Uterus (tissue), 4 donors: ENCODE data around the gene ZNF423. TPM values are rescaled to one million over a fixed set of nuclear protein-coding genes. Genes with fewer than 3 reads are reported as not detected.

ENCODE experiments used
- DNase-seq, 2 donors: peaks; one replicate each; pipeline ENCODE4 v3.0.0-alpha.2; 2019 to 2020
- H3K27ac ChIP-seq, 2 donors: fragments of 200-600 bp; sonication (generic); 1 replicate in 1 of 2; 2 replicates in 1 of 2; pipeline ENCODE4 v1.5.1; 2016 to 2018
- H3K27me3 ChIP-seq, 2 donors: fragments of 200-600 bp; sonication (generic); one replicate each; pipeline ENCODE4 v1.5.1; 2018 to 2019; ENCODE audit warnings: control low read depth in 1 of 2
- H3K36me3 ChIP-seq, 2 donors: fragments of 200-600 bp; sonication (generic); one replicate each; pipeline ENCODE4 v1.5.1; 2019; ENCODE audit warnings: control low read depth in 1 of 2
- H3K4me1 ChIP-seq, 2 donors: fragments of 200-600 bp; sonication (generic); one replicate each; pipeline ENCODE4 v1.5.1; 2018 to 2019; ENCODE audit warnings: control low read depth in 1 of 2
- H3K4me3 ChIP-seq, 2 donors: fragments of 200-600 bp; sonication (generic); 1 replicate in 1 of 2; 2 replicates in 1 of 2; pipeline ENCODE4 v1.5.1; 2018 to 2019; ENCODE audit warnings: mild to moderate bottlenecking in 1 of 2
- H3K9me3 ChIP-seq, 2 donors: fragments of 200-600 bp; sonication (generic); one replicate each; pipeline ENCODE4 v1.5.1; 2019; ENCODE audit warnings: control low read depth in 1 of 2
- CTCF ChIP-seq, 4 experiments: fragments of 200-600 bp in 2 of 4; fragments of 450-650 bp in 2 of 4; sonication (generic) in 2 of 4; IDR thresholded peaks; one replicate each; pipeline ENCODE4 v1.5.1; 2016 to 2019; ENCODE audit warnings: antibody characterized with exemption in 4 of 4, mild to moderate bottlenecking in 2 of 4, moderate library complexity in 1 of 4
- POLR2A ChIP-seq, 2 donors: fragments of 450-650 bp; IDR thresholded peaks; one replicate each; pipeline ENCODE4 v1.6.1; 2016; ENCODE audit warnings: antibody characterized with exemption in 2 of 2, mild to moderate bottlenecking in 1 of 2, moderate library complexity in 1 of 2
- intact Hi-C: fragments of 100-400 bp; cut with DNase I; formaldehyde crosslinking; loops from one replicate; pipeline ENCODE4 v1.15.1; 2023; ENCODE audit warnings: low total_unique reads
- total RNA-seq, 4 donors: library from RNA; depleted of rRNA in 3 of 4; stranded (reverse); fragments of >200 nt in 3 of 4; gene quantifications; one replicate each; pipeline versions ENCODE4 v1.1.0 to v1.2.4, GENCODE V29; 2014 to 2023
- donor health status: DM: yes; HTN: yes; CAD: no.

Gene ZNF423
- total RNA-seq, 4 donors from 2014 or later = 7.1 to 33.5 (median 14.7) TPM

- Histone ChIP-seq H3K27me3 (no peaks in the 10 kb centered on the region), H3K4me1 (peaks cover 0 to 6% of the 10 kb centered on the region in 2 donors), H3K4me3 (no peak overlapping the region), H3K36me3 (no peaks in the 10 kb centered on the region), H3K9me3 (no peaks in the 10 kb centered on the region), H3K27ac (no peak overlapping the region)
- TF ChIP-seq POLR2A (IDR thresholded peaks at IDR 0.05) (no peak), CTCF (IDR thresholded peaks at IDR 0.05) (no peak)
- intact Hi-C loops = no loop called here
- DNase-seq = no peak
These were observed 34.2 kb downstream of the ZNF423 start for GRCh38 chr16:49821614-49822282.

- Histone ChIP-seq H3K4me3 (no peak overlapping the region), H3K27me3 (no peaks in the 10 kb centered on the region), H3K4me1 (peaks cover 0 to 6% of the 10 kb centered on the region in 2 donors), H3K9me3 (no peaks in the 10 kb centered on the region), H3K36me3 (no peaks in the 10 kb centered on the region), H3K27ac (no peak overlapping the region)
- intact Hi-C loops = no loop called here
- no peak for DNase-seq
- TF ChIP-seq CTCF (IDR thresholded peaks at IDR 0.05) (no peak), POLR2A (IDR thresholded peaks at IDR 0.05) (no peak)
These were observed 34.8 kb downstream of the ZNF423 start for GRCh38 chr16:49821156-49821555.

GRCh38 chr16:49817754-49818507, 38.0 kb downstream of the ZNF423 start:
- Histone ChIP-seq H3K27ac (no peak overlapping the region), H3K27me3 (no peaks in the 10 kb centered on the region), H3K36me3 (no peaks in the 10 kb centered on the region), H3K4me3 (no peak overlapping the region), H3K4me1 (peaks cover 0 to 6% of the 10 kb centered on the region in 2 donors), H3K9me3 (no peaks in the 10 kb centered on the region)
- intact Hi-C loops = no loop called here
- no peak for DNase-seq
- TF ChIP-seq POLR2A (IDR thresholded peaks at IDR 0.05) (no peak), CTCF (IDR thresholded peaks at IDR 0.05) (no peak)

GRCh38 chr16:49816875-49817274, 39.0 kb downstream of the ZNF423 start:
- no peaks in the 10 kb centered on the region for H3K27me3 ChIP-seq

More at GRCh38 chr16:49816875-49817274, 39.0 kb downstream of the ZNF423 start:
- TF ChIP-seq POLR2A (IDR thresholded peaks at IDR 0.05) = no peak
- TF ChIP-seq CTCF (IDR thresholded peaks at IDR 0.05) = no peak
- no peak for DNase-seq
- no peak overlapping the region for H3K27ac ChIP-seq
- H3K36me3 ChIP-seq = no peaks in the 10 kb centered on the region
- H3K4me1 ChIP-seq = peaks cover 0 to 5% of the 10 kb centered on the region in 2 donors
- no peak overlapping the region for H3K4me3 ChIP-seq
- intact Hi-C loops = no loop called here
- H3K9me3 ChIP-seq = no peaks in the 10 kb centered on the region
